ENCODE measurements around the gene COL28A1.

- TF ChIP-seq GATA2 (IDR thresholded peaks at IDR 0.05; ENCODE audit: low read depth, low read length) (no peak), GATA3 (IDR thresholded peaks at IDR 0.05; ENCODE audit: low read depth, low read length) (no peak)
Measured at GRCh38 chr7:7478569-7478968, 57.1 kb downstream of the COL28A1 start.
